Lower lobe of right lung (tissue), 2 donors: ENCODE measurements around the gene STAT5A. TPM values are rescaled to one million over a fixed set of nuclear protein-coding genes. Genes with fewer than 3 reads are reported as not detected.
A peak's percentile ranks its signal among the peaks of the same experiment; 100 is the strongest.
"Not testable (repeated sequence)": the region's sequence is repeated elsewhere in the genome, so short reads cannot be mapped to it uniquely, and the experiment has no call there.

Experiments used
- ATAC-seq, 2 donors: fragments of 200-7000 bp; cut with Tn5 transposase; one replicate each; pipeline ENCODE4 v1.9.1; 2020 to 2022; ENCODE audit warnings: mild to moderate bottlenecking in 2 of 2, moderate library complexity in 2 of 2
- DNase-seq: peaks from one replicate; pipeline ENCODE4 v3.0.0-alpha.2; 2020
- H3K27ac ChIP-seq: fragments of 200-600 bp; one replicate; pipeline ENCODE4 v1.8.0; 2022
- H3K27me3 ChIP-seq: fragments of 200-600 bp; one replicate; pipeline ENCODE4 v1.8.0; 2022; ENCODE audit warnings: low read depth
- H3K36me3 ChIP-seq: fragments of 200-600 bp; one replicate; pipeline ENCODE4 v1.8.0; 2022; ENCODE audit warnings: mild to moderate bottlenecking
- H3K4me1 ChIP-seq: fragments of 200-600 bp; one replicate; pipeline ENCODE4 v1.8.0; 2022
- H3K4me3 ChIP-seq: fragments of 200-600 bp; one replicate; pipeline ENCODE4 v1.8.0; 2022; ENCODE audit warnings: mild to moderate bottlenecking
- H3K9me3 ChIP-seq: fragments of 200-600 bp; one replicate; pipeline ENCODE4 v1.8.0; 2022
- intact Hi-C: fragments of 100-400 bp; cut with DNase I; formaldehyde crosslinking; loops from one replicate; pipeline ENCODE4 v1.11.0; 2022
- total RNA-seq: library from RNA; stranded (reverse); fragmentation: NEBNext Ultra II Directional; extraction: Animal tissue kit (Norgen Biotek cat#: 25700); gene quantifications from one replicate; pipeline ENCODE4 v1.2.1, GENCODE V29; 2021
- TF ChIP-seq, protein P1 (sequence below): fragments of 200-600 bp; IDR thresholded peaks from one replicate; pipeline ENCODE4 v1.8.0; 2022; ENCODE audit warnings: antibody characterized with exemption, mild to moderate bottlenecking
- donor health status: DM: no; HTN: yes; CAD: no; lungs with severe emphysema.

The STAT5A gene
- total RNA-seq, 1 donor from 2014 or later, result 53.3 TPM

DNA sequence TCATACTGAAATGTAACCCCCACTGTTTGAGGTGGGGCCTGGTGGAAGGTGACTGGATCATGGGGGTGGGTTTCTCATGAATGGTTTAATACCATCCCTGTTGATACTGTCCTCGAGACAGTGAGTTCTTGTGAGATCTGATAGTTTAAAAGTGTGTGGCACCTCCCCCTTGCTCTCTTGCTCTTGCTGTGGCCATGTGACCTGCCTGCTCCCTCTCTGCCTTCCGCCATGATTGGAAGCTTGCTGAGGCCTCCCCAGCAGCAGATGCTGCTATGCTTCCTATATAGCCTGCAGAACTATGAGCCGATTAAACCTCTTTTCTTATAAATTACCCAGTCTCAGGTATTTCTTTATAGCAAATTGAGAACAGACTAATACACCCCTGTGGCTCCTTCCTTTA, 59.3 kb downstream of the STAT5A start:
- intact Hi-C loops, result no loop called here
- Histone ChIP-seq H3K4me1 (peaks cover 55% of the 10 kb centered on the region), H3K27me3 (no peaks in the 10 kb centered on the region), H3K4me3 (no peak overlapping the region), H3K27ac (no peak overlapping the region), H3K36me3 (peaks cover 56% of the 10 kb centered on the region), H3K9me3 (no peaks in the 10 kb centered on the region)
- ATAC-seq (no peak), DNase-seq (no peak)
- TF ChIP-seq, protein P1, sequence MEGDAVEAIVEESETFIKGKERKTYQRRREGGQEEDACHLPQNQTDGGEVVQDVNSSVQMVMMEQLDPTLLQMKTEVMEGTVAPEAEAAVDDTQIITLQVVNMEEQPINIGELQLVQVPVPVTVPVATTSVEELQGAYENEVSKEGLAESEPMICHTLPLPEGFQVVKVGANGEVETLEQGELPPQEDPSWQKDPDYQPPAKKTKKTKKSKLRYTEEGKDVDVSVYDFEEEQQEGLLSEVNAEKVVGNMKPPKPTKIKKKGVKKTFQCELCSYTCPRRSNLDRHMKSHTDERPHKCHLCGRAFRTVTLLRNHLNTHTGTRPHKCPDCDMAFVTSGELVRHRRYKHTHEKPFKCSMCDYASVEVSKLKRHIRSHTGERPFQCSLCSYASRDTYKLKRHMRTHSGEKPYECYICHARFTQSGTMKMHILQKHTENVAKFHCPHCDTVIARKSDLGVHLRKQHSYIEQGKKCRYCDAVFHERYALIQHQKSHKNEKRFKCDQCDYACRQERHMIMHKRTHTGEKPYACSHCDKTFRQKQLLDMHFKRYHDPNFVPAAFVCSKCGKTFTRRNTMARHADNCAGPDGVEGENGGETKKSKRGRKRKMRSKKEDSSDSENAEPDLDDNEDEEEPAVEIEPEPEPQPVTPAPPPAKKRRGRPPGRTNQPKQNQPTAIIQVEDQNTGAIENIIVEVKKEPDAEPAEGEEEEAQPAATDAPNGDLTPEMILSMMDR, result no peak

DNA sequence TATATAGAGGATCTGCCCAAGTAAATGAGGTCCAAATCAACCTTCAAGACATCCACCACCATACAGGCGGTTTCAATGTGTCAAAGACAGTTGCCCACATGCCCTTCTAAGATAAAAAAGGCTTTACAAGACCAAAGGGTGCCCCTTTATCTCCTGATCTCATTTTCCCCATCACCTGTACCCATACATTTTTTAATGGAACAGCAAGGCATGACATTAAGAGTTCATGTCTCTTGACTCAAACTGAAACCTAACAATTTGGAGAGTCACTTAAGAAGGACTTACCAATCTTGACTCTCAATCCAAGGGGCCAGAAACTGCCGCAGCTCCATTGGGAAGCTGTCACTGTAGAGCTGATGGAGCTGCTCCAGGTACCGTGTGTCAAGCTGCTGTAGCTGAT, 59.8 kb downstream of the STAT5A start:
- Histone ChIP-seq H3K4me3 (no peak overlapping the region), H3K9me3 (no peaks in the 10 kb centered on the region), H3K4me1 (peaks cover 57% of the 10 kb centered on the region), H3K36me3 (peaks cover 51% of the 10 kb centered on the region), H3K27ac (no peak overlapping the region), H3K27me3 (no peaks in the 10 kb centered on the region)
- ATAC-seq, result no peak
- DNase-seq, result no peak
- TF ChIP-seq, protein P1, result no peak
- intact Hi-C loops, result no loop called here

DNA sequence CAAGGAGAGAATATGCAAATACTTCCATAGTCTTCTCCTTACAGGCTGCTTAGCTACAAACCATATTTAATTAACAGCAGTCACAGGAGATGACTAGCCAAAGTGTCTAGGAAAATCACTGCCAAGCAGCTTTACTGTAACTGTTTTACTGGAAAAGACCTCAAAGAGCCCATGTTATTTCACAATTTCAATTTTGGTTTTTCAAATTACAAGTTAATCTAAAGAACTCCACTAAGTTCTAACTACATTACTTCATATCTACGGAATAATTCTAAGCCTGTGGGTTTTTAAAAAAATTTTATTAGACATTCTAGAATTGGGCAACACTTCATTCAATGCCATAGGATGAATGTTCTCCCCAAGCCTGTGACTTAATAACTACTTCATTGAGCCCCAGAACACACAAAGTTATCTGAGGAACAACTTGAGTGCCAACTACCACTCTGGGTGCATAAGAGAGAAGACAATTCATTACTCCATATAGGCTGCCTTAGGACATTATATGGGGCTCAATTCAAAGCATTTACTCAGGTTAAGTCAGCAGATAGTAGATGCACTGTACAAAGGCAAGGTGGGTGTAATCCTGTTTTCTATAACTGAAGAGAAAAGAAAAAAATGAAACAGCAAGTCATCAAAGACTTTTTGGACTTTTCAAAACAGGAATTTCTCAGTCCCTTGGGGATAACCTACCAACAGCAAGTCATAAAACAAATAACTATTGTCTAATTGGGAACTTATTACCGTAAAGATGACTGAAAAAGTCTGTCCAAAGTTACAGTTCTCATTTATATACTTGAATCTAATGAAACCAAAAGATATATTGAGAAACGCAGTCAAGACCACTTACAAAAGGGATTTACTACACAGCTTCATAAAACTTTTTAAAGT, 66.9 kb downstream of the STAT5A start:
- intact Hi-C loops, result no loop called here
- no peaks in the 10 kb centered on the region for H3K9me3 ChIP-seq
- H3K27me3 ChIP-seq, result no peaks in the 10 kb centered on the region
- H3K4me3 ChIP-seq, result no peak overlapping the region
- H3K36me3 ChIP-seq, result peaks cover 9% of the 10 kb centered on the region
- ATAC-seq, result peak in 1 of 2 donors; percentile 25
- TF ChIP-seq, protein P1, result no peak
- no peak overlapping the region for H3K27ac ChIP-seq
- no peak for DNase-seq
- H3K4me1 ChIP-seq, result peaks cover 69% of the 10 kb centered on the region

DNA sequence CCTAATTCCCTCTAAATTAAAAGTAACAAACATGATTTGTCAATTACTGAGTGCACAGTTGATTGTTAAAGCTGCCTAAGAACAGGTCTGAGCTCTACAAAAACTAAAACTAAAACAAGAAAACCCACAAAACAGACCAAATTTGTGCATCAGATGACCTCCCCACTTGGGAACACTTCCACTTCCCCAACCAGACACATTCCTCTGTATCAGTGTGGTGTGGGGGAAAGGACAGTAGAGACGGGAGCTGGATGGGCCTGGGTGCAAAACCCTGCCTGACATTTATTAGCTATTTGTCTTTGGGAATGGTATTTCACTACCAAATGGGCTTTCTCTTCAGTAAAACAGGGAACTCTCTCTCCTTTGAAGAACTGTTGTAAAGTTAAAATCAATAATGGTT, 70.1 kb downstream of the STAT5A start:
- ATAC-seq (no peak), DNase-seq (no peak)
- H3K27me3 ChIP-seq, result no peaks in the 10 kb centered on the region
- TF ChIP-seq, protein P1, result no peak
- H3K27ac ChIP-seq, result no peak overlapping the region
- no peak overlapping the region for H3K4me3 ChIP-seq
- H3K4me1 ChIP-seq, result peaks cover 83% of the 10 kb centered on the region
- H3K9me3 ChIP-seq, result no peaks in the 10 kb centered on the region
- intact Hi-C loops, result no loop called here
- peaks cover 4% of the 10 kb centered on the region for H3K36me3 ChIP-seq

DNA sequence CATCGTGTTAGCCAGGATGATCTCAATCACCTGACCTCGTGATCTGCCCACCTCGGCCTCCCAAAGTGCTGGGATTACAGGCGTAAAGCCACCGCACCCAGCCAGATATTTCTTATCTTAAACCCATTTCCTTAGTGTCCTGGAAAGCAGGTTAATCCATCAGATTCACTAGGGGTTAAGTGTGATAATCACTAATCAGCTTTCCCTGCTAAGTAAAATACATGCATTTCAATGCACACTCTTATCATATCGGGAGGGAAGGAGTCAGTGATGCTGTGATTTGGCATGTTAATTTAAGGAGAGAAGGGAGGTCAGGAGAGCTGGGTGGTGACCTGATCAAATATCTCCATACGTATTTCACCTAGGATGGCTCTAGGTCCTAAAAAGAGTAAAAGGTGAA, 70.8 kb downstream of the STAT5A start:
- DNase-seq, result no peak
- H3K4me1 ChIP-seq, result peaks cover 83% of the 10 kb centered on the region
- H3K36me3 ChIP-seq, result peaks cover 4% of the 10 kb centered on the region
- H3K27ac ChIP-seq, result no peak overlapping the region
- no peak for ATAC-seq
- TF ChIP-seq, protein P1, result no peak
- H3K9me3 ChIP-seq, result no peaks in the 10 kb centered on the region
- intact Hi-C loops, result no loop called here
- H3K27me3 ChIP-seq, result no peaks in the 10 kb centered on the region
- no peak overlapping the region for H3K4me3 ChIP-seq

DNA sequence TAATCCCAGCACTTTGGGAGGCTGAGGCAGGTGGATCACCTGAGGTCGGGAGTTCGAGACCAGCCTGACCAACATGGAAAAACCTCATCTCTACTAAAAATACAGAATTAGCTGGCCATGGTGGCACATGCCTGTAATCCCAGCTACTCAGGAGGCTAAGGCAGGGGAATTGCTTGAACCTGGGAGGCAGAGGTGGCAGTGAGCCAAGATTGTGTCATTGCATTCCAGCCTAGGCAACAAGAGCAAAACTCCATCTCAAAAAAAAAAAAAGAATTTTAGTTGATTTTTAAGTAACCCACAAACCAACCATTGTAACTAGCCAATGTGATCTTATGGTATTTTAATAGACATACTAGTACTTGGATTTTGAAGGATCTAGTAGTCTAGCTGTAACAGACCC, 72.1 kb downstream of the STAT5A start:
- ATAC-seq, intact Hi-C loops, H3K27ac ChIP-seq, H3K27me3 ChIP-seq, H3K36me3 ChIP-seq, H3K4me3 ChIP-seq, H3K9me3 ChIP-seq: not testable (repeated sequence)
- peaks cover 83% of the 10 kb centered on the region for H3K4me1 ChIP-seq
- peak; percentile 56 for DNase-seq
